Measurements from ENCODE around the gene FAM168A.

Gene FAM168A

GRCh38 chr11:73556966-73557365 lies 40.9 kb downstream of the FAM168A start:
- no peak for DNase-seq (ENCODE audit: low spot score)

GRCh38 chr11:73555615-73556014 lies 42.3 kb downstream of the FAM168A start:
- DNase-seq (ENCODE audit: low spot score) = no peak

- no peak for DNase-seq (ENCODE audit: low spot score)
These were observed 43.1 kb downstream of the FAM168A start for GRCh38 chr11:73554671-73555320.

- no peak for DNase-seq (ENCODE audit: low spot score)
These were observed 44.6 kb downstream of the FAM168A start for GRCh38 chr11:73553266-73553665.

- no peak for DNase-seq (ENCODE audit: low spot score)
These were observed 46.2 kb downstream of the FAM168A start for GRCh38 chr11:73551677-73552076.

- no peak for DNase-seq (ENCODE audit: low spot score)
These were observed 48.5 kb downstream of the FAM168A start for GRCh38 chr11:73549376-73549775.

- no peak for DNase-seq (ENCODE audit: low spot score)
These were observed 50.0 kb downstream of the FAM168A start for GRCh38 chr11:73547706-73548595.

- no peak for DNase-seq (ENCODE audit: low spot score)
These were observed 55.7 kb downstream of the FAM168A start for GRCh38 chr11:73542175-73542574.

GRCh38 chr11:73539506-73540084 lies 58.3 kb downstream of the FAM168A start:
- DNase-seq (ENCODE audit: low spot score) = no peak

GRCh38 chr11:73538381-73538872 lies 59.5 kb downstream of the FAM168A start:
- DNase-seq (ENCODE audit: low spot score) = peak; percentile 37

GRCh38 chr11:73537969-73538368 lies 59.9 kb downstream of the FAM168A start:
- no peak for DNase-seq (ENCODE audit: low spot score)

GRCh38 chr11:73536961-73537360 lies 61.0 kb downstream of the FAM168A start:
- DNase-seq (ENCODE audit: low spot score) = no peak

- no peak for DNase-seq (ENCODE audit: low spot score)
These were observed 65.6 kb downstream of the FAM168A start for GRCh38 chr11:73532310-73532709.

- no peak for DNase-seq (ENCODE audit: low spot score)
These were observed 66.5 kb downstream of the FAM168A start for GRCh38 chr11:73531386-73531785.

GRCh38 chr11:73530109-73530508 lies 67.8 kb downstream of the FAM168A start:
- DNase-seq (ENCODE audit: low spot score) = no peak

- DNase-seq (ENCODE audit: low spot score) = no peak
These were observed 68.7 kb downstream of the FAM168A start for GRCh38 chr11:73529204-73529530.

GRCh38 chr11:73528483-73529203 lies 69.3 kb downstream of the FAM168A start:
- no peak for DNase-seq (ENCODE audit: low spot score)

GRCh38 chr11:73528013-73528412 lies 69.9 kb downstream of the FAM168A start:
- no peak for DNase-seq (ENCODE audit: low spot score)

- DNase-seq (ENCODE audit: low spot score) = no peak
These were observed 72.3 kb downstream of the FAM168A start for GRCh38 chr11:73525611-73526010.

- DNase-seq (ENCODE audit: low spot score) = no peak
These were observed 73.1 kb downstream of the FAM168A start for GRCh38 chr11:73524774-73525173.

GRCh38 chr11:73521621-73522020 lies 76.3 kb downstream of the FAM168A start:
- peak; percentile 20 for DNase-seq (ENCODE audit: low spot score)

- DNase-seq (ENCODE audit: low spot score) = no peak
These were observed 77.4 kb downstream of the FAM168A start for GRCh38 chr11:73520353-73521061.

All from GM03348 (cell line).